Thyroid gland (tissue), 4 donors: ENCODE measurements around the gene SON. TPM values are rescaled to one million over a fixed set of nuclear protein-coding genes. Genes with fewer than 3 reads are reported as not detected.
A peak's percentile ranks its signal among the peaks of the same experiment; 100 is the strongest.

Source experiments
- DNase-seq, 2 donors: peaks; one replicate each; pipeline ENCODE4 v3.0.0-alpha.2; 2019
- H3K27ac ChIP-seq, 3 donors: fragments of 200-600 bp; sonication (generic); 1 replicate in 2 of 3; 2 replicates in 1 of 3; pipeline ENCODE4 v1.5.1; 2016 to 2019; ENCODE audit warnings: mild to moderate bottlenecking in 1 of 3, moderate library complexity in 1 of 3
- H3K27me3 ChIP-seq: fragments of 200-600 bp; sonication (generic); one replicate; pipeline ENCODE4 v1.5.1; 2019
- H3K36me3 ChIP-seq, 2 donors: fragments of 200-600 bp; sonication (generic); one replicate each; pipeline ENCODE4 v1.5.1; 2016 to 2019
- H3K4me1 ChIP-seq, 2 donors: fragments of 200-600 bp; sonication (generic); one replicate each; pipeline ENCODE4 v1.5.1; 2017 to 2019
- H3K4me3 ChIP-seq, 3 donors: fragments of 200-600 bp; sonication (generic); replicated peaks in 1 of 3; 1 replicate in 2 of 3; 2 replicates in 1 of 3; pipeline ENCODE4 v1.5.1; 2016; ENCODE audit warnings: mild to moderate bottlenecking in 1 of 3
- H3K9me3 ChIP-seq: fragments of 200-600 bp; sonication (generic); one replicate; pipeline ENCODE4 v1.5.1; 2017
- POLR2A ChIP-seq, 2 donors: fragments of 450-650 bp; IDR thresholded peaks; one replicate each; pipeline ENCODE4 v1.6.1; 2017; ENCODE audit warnings: antibody characterized with exemption in 2 of 2, mild to moderate bottlenecking in 2 of 2, moderate library complexity in 1 of 2
- WGBS, 2 donors: methylation state at CpG; one replicate each; pipeline ENCODE4 v1.1.5; 2017; 5-methylcytosine and 5-hydroxymethylcytosine counted together
- intact Hi-C: fragments of 100-400 bp; cut with DNase I; formaldehyde crosslinking; loops from one replicate; pipeline ENCODE4 v1.15.1; 2023
- total RNA-seq, 4 donors: library from RNA; depleted of rRNA; stranded (reverse); fragments of >200 nt; gene quantifications; one replicate each; pipeline ENCODE4 v1.2.3, GENCODE V29; 2016
- TF ChIP-seq, protein P1 (sequence below), 6 experiments: fragments of 200-600 bp in 3 of 6; fragments of 450-650 bp in 3 of 6; sonication (generic) in 3 of 6; IDR thresholded peaks; one replicate each; pipeline ENCODE4 v1.5.1; 2016 to 2019; ENCODE audit warnings: antibody characterized with exemption in 6 of 6, mild to moderate bottlenecking in 2 of 6, inconsistent platforms in 1 of 6, moderate library complexity in 1 of 6

The SON gene, protein sequence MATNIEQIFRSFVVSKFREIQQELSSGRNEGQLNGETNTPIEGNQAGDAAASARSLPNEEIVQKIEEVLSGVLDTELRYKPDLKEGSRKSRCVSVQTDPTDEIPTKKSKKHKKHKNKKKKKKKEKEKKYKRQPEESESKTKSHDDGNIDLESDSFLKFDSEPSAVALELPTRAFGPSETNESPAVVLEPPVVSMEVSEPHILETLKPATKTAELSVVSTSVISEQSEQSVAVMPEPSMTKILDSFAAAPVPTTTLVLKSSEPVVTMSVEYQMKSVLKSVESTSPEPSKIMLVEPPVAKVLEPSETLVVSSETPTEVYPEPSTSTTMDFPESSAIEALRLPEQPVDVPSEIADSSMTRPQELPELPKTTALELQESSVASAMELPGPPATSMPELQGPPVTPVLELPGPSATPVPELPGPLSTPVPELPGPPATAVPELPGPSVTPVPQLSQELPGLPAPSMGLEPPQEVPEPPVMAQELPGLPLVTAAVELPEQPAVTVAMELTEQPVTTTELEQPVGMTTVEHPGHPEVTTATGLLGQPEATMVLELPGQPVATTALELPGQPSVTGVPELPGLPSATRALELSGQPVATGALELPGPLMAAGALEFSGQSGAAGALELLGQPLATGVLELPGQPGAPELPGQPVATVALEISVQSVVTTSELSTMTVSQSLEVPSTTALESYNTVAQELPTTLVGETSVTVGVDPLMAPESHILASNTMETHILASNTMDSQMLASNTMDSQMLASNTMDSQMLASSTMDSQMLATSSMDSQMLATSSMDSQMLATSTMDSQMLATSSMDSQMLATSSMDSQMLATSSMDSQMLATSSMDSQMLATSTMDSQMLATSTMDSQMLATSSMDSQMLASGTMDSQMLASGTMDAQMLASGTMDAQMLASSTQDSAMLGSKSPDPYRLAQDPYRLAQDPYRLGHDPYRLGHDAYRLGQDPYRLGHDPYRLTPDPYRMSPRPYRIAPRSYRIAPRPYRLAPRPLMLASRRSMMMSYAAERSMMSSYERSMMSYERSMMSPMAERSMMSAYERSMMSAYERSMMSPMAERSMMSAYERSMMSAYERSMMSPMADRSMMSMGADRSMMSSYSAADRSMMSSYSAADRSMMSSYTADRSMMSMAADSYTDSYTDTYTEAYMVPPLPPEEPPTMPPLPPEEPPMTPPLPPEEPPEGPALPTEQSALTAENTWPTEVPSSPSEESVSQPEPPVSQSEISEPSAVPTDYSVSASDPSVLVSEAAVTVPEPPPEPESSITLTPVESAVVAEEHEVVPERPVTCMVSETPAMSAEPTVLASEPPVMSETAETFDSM (N-terminal part only)
- 100 to 1,000 TPM; 283 to 425 (median 334) TPM for total RNA-seq

DNA sequence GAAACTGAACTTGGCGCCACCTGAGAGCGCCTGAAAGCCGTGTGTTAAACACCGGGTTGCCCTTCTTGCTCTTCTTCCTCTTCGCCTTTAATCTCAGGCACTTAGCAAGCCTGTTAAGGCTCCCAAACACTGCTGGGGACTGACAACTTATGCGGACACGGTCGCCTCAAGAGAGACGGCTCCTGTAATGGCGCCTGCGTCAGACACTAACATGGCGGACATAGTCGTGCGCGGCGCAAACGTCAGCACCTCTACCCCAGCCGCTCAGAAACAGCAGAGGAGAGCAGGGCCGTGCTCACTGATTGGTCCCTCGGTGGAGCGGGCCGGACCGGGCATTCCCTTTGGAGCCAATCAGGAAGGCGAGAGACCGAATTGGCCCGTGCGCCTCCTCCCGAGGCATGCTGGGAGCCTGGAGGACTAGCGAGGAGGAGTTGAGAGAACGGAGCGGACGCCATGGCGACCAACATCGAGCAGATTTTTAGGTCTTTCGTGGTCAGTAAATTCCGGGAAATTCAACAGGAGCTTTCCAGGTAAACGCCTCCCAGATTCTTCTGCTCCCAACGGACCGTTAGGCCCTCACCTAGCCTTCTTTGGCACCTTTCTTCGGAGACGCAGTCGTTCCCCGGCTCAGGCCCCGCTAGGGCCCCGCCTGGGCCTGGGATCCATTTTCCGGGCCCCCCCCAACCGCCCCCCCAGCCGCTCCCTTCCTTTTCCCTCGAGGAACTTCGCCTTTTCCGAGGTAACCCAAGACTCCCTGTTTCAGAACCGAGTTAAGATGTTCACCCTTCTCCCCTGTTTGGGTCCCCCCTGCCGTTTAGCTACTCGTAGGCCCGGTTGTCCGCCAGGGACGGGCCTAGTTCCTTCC is at the start of gene SON:
Gene SON, plus strand, starts transcription at position 399 of the 865 bp plus-strand sequence. Its CDS starts 55 bp downstream, at position 454.
- no peaks in the 10 kb centered on the region for H3K27me3 ChIP-seq
- DNase-seq: peak; percentile 99 to 100
- TF ChIP-seq, protein P1, sequence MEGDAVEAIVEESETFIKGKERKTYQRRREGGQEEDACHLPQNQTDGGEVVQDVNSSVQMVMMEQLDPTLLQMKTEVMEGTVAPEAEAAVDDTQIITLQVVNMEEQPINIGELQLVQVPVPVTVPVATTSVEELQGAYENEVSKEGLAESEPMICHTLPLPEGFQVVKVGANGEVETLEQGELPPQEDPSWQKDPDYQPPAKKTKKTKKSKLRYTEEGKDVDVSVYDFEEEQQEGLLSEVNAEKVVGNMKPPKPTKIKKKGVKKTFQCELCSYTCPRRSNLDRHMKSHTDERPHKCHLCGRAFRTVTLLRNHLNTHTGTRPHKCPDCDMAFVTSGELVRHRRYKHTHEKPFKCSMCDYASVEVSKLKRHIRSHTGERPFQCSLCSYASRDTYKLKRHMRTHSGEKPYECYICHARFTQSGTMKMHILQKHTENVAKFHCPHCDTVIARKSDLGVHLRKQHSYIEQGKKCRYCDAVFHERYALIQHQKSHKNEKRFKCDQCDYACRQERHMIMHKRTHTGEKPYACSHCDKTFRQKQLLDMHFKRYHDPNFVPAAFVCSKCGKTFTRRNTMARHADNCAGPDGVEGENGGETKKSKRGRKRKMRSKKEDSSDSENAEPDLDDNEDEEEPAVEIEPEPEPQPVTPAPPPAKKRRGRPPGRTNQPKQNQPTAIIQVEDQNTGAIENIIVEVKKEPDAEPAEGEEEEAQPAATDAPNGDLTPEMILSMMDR (IDR thresholded peaks at IDR 0.05): no peak
- TF ChIP-seq POLR2A (IDR thresholded peaks at IDR 0.05): peak; percentile 64 to 96
- intact Hi-C loops: no loop called here
- no peaks in the 10 kb centered on the region for H3K9me3 ChIP-seq
- peaks cover 0 to 20% of the 10 kb centered on the region in 2 donors for H3K36me3 ChIP-seq
- 0% methylated on average over 44 to 51 of the region's 57 CpGs for WGBS, 2 donors
- H3K27ac ChIP-seq: peak within 1 kb of the TSS; percentile 98 to 99 (median 99)
- peak within 1 kb of the TSS; percentile 29 to 72 (median 58) for H3K4me3 ChIP-seq
- peaks cover 9 to 25% of the 10 kb centered on the region in 2 donors for H3K4me1 ChIP-seq

DNA sequence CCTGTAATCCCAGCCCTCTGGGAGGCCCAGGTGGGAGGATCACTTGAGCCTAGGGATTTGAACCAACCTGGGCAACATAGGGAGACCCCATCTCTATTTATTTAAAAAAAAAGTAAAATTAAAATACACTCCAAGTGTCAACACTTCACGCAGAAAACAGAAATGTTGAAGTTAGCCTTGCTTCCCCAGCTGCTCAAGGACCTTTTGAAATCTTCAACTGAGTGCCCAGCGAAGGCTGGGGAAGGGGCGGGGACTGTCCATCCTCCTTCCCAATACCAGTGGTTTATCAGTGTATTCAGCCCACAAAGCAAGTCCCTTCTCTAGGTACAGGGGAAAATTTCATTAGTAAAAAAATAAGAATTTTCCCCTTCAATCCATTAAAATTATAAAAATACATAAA is 49.1 kb upstream of the SON start:
- WGBS, 2 donors: 53 to 55% methylated on average over 3 of the region's 3 CpGs
- Histone ChIP-seq H3K4me3 (no peak overlapping the region), H3K27me3 (no peaks in the 10 kb centered on the region)

DNA sequence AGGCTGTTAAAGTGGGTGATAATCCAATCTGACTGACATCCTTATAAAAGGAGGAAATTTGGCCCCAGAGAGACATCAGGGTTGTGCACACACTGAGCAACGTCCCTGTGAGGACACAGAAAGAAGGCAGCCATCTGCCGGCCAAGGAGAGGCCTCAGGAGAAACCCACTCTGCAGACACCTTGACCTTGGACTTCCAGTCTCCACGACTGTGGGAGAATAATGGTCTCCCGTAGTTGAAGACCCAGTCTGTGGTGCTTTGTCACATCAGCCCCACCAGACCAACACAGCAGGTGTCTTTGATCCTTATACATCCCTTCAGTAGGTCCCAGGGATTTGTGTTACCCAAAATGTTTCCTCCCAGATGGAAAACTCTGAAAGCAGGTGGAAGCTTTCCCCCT is 47.1 kb upstream of the SON start:
- DNase-seq: no peak
- H3K27me3 ChIP-seq: no peaks in the 10 kb centered on the region
- intact Hi-C loops: no loop called here
- H3K4me1 ChIP-seq: peaks cover 4 to 5% of the 10 kb centered on the region in 2 donors
- 56 to 74% methylated on average over 4 of the region's 4 CpGs for WGBS, 2 donors
- H3K4me3 ChIP-seq: no peak overlapping the region
- no peak overlapping the region for H3K27ac ChIP-seq
- H3K9me3 ChIP-seq: no peaks in the 10 kb centered on the region
- TF ChIP-seq POLR2A (IDR thresholded peaks at IDR 0.05): no peak
- TF ChIP-seq, protein P1 (IDR thresholded peaks at IDR 0.05): no peak
- no peaks in the 10 kb centered on the region for H3K36me3 ChIP-seq

More for the DNA sequence above, 49.1 kb upstream of the SON start:
- no peaks in the 10 kb centered on the region for H3K36me3 ChIP-seq
- H3K27ac ChIP-seq: no peak overlapping the region
- H3K9me3 ChIP-seq: no peaks in the 10 kb centered on the region
- TF ChIP-seq POLR2A (IDR thresholded peaks at IDR 0.05): no peak
- TF ChIP-seq, protein P1 (IDR thresholded peaks at IDR 0.05): no peak
- peaks cover 4 to 10% of the 10 kb centered on the region in 2 donors for H3K4me1 ChIP-seq
- no peak for DNase-seq
- intact Hi-C loops: no loop called here

DNA sequence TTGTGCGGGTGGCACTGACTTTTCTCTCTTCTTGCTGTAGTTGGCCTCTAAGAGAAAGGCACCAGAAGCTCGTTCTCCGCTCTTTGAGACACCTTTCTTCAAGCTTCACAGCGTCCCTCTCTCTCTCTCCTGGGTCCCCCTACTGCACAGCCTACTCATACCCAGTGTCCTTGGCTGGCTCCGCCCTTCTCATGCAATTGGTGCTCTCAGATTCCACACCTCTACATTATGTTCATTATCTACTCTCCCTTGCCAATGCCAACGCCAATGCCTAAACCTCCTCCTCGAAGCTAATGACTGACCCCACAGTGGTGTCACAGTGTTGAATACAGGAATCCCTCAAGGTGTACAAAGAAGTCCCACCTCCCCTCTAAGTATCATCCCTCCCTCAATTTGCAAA is 46.5 kb upstream of the SON start:
- DNase-seq: no peak
- H3K9me3 ChIP-seq: no peaks in the 10 kb centered on the region
- no peaks in the 10 kb centered on the region for H3K27me3 ChIP-seq
- H3K27ac ChIP-seq: no peak overlapping the region
- no peaks in the 10 kb centered on the region for H3K36me3 ChIP-seq
- 61 to 72% methylated on average over 7 of the region's 7 CpGs for WGBS, 2 donors
- intact Hi-C loops: no loop called here
- TF ChIP-seq, protein P1 (IDR thresholded peaks at IDR 0.05): no peak
- no peak for TF ChIP-seq POLR2A (IDR thresholded peaks at IDR 0.05)
- H3K4me3 ChIP-seq: no peak overlapping the region
- H3K4me1 ChIP-seq: peaks cover 0 to 4% of the 10 kb centered on the region in 2 donors
